Posterior vena cava (tissue), 2 donors: ENCODE measurements around the gene HCN2. TPM values are rescaled to one million over a fixed set of nuclear protein-coding genes. Genes with fewer than 3 reads are reported as not detected.

ENCODE experiments used
- DNase-seq: peaks from one replicate; pipeline ENCODE4 v3.0.0-alpha.2; 2020; ENCODE audit warnings: low spot score
- intact Hi-C, 2 donors: fragments of 100-400 bp; cut with DNase I; formaldehyde crosslinking; loops; one replicate each; pipeline versions ENCODE4 v1.14.1 to v1.14.2; 2022 to 2023
- total RNA-seq, 2 donors: library from RNA; stranded (reverse); fragmentation: NEBNext Ultra II Directional; extraction: Animal tissue kit (Norgen Biotek cat#: 25700); gene quantifications; one replicate each; pipeline ENCODE4 v1.2.1, GENCODE V29; 2021
- donor health status: DM: yes; HTN: yes; CAD: no.
- donor health status: DM: yes; HTN: yes; CAD: no.

The HCN2 gene
- total RNA-seq, 2 donors from 2014 or later = 0.10 to 0.37 TPM

DNA sequence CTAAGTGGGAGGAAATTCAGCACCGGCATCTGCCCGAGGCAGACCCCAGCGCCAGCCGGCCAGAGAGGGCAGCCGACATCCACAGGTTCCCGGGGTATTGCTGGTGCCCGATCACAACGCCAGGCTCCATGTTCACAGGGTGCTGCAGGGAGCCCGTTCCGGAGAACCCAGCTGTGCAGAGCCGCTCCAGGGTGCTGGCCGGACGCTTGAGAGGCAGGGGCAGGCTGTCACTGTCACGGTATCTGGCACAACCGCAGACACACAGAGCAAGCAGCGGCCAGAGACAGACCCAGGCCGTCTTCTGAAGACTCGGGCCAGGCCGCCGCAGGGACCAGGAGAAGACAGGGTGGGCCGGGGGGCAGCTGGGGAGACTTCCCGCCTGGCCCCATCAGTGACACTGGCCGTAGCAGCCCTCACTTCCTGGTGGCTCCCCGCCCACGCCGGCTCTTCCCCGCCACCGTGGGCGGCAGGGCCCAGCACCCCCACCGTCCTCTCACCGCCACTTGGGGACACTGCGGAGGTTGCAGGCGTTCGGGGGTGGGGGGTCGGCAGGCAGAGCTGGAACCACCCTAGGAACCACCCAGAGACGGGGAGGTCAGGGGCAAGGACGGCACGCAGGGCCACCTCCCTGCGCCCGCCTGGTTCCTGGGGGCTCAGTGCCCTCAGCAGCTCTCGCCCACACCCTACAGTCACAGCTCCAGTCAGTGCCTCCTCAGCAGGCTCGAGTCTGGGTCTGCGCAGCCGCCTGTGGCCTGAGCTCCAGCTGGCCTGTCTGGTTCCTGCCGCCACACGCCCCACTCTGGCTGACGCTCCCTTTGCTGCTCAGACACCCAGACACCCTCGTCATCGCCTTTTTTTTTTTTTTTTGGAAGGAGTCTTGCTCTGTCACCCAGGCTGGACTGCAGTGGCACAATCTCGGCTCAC is 69.5 kb downstream of the HCN2 start:
- DNase-seq = peak; percentile 92
- intact Hi-C loops = no loop called here

GRCh38 chr19:660793-661426 is 71.2 kb downstream of the HCN2 start:
- intact Hi-C loops = no loop called here
- DNase-seq = no peak

DNA sequence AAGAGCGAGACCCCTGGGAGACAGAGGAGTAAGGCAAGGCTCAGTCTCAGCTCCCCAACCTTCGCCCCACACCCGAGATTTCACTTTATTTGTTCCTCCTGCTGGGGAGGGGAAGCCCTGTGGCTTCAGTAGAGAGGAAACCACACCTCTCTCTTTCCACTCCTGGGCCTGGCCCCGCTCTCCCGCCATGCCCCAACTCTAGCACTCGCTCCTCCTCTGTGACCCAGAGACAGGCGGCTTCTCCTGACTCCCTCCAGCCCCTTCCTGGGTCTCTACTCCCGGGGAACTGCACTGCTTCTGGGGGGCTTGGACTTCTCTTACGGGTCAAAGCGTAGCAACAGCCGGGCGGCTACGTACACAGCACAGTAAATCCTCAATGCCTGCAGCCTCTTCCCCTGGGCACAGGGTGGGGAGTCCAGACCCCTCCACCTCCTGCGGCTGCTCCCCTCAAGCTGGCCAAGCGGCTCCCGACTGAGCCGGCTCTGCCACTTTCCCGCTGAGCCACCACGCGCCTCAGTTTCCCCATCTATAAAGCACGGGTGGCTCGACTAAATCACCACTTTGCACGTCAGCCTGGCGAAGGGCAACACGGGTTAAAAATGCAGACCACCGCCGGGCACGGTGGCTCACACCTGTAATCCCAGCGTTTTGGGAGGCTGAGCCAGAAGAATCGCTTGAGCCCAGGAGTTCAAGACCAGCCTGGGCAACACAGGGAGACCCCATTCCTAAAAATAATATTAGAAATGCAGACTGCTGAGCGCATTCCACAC is 71.9 kb downstream of the HCN2 start:
- intact Hi-C loops = no loop called here
- no peak for DNase-seq

GRCh38 chr19:662207-662961 is 72.7 kb downstream of the HCN2 start:
- intact Hi-C loops = no loop called here
- DNase-seq = no peak

- intact Hi-C loops = no loop called here
- peak; percentile 98 for DNase-seq
Measured at GRCh38 chr19:662962-663681, 73.4 kb downstream of the HCN2 start, which contains the start of gene RNF126. Gene RNF126 (minus strand): TSS chr19:663214. CDS start chr19:663121, 93 bp downstream.

- no peak for DNase-seq
- intact Hi-C loops = loop anchor here in 1 of 2 donors (2.0 kb wide), 1 partner anchor 71 kb away; no protein-coding TSS in a partner anchor
Measured at GRCh38 chr19:663682-664117, 74.0 kb downstream of the HCN2 start.

- DNase-seq = peak; percentile 94
- intact Hi-C loops = loop anchor here in 1 of 2 donors (2.0 kb wide), 1 partner anchor 70 kb away; no protein-coding TSS in a partner anchor
Measured at GRCh38 chr19:664913-665443, 75.3 kb downstream of the HCN2 start.

Other genes starting within 250 kb of the HCN2 start
- 10 to 100 TPM; 18.8 to 25.3 TPM for gene MIER2, start 245.1 kb upstream of the HCN2 start, total RNA-seq
- 1 to 10 TPM; 1.1 to 2.9 TPM for gene C2CD4C, start 180.7 kb upstream of the HCN2 start, total RNA-seq
- gene SHC2, start 128.8 kb upstream of the HCN2 start, total RNA-seq = 10 to 100 TPM; 21.0 to 21.9 TPM
- gene MADCAM1, start 93.4 kb upstream of the HCN2 start, total RNA-seq = under 1 TPM in 1 of 2 donors, not detected in 1; 0.42 TPM
- gene TPGS1, start 82.4 kb upstream of the HCN2 start, total RNA-seq = 10 to 100 TPM; 21.0 to 21.2 TPM
- 10 to 100 TPM; 41.1 to 45.8 TPM for gene CDC34, start 58.1 kb upstream of the HCN2 start, total RNA-seq
- under 1 TPM; 0.74 to 0.76 TPM for gene GZMM, start 45.8 kb upstream of the HCN2 start, total RNA-seq
- gene BSG, start 17.3 kb upstream of the HCN2 start, total RNA-seq = 100 to 1,000 TPM; 288 to 300 TPM
- gene POLRMT, start 43.7 kb downstream of the HCN2 start, total RNA-seq = 10 to 100 TPM; 25.6 to 30.7 TPM
- under 1 TPM in 1 of 2 donors, not detected in 1; 0.37 TPM for gene FGF22, start 50.0 kb downstream of the HCN2 start, total RNA-seq
- gene RNF126, start 73.3 kb downstream of the HCN2 start, total RNA-seq = 10 to 100 TPM; 24.5 to 27.1 TPM
- gene FSTL3, start 86.5 kb downstream of the HCN2 start, total RNA-seq = 100 to 1,000 TPM; 234 to 270 TPM
- not detected for gene PRSS57, start 105.6 kb downstream of the HCN2 start, total RNA-seq
- gene PALM, start 119.1 kb downstream of the HCN2 start, total RNA-seq = 100 to 1,000 TPM in 1 of 2 donors, 10 to 100 TPM in 1; 89.6 to 128 TPM
- under 1 TPM in 1 of 2 donors, not detected in 1; 0.14 TPM for gene MISP, start 161.2 kb downstream of the HCN2 start, total RNA-seq
- 100 to 1,000 TPM; 151 to 168 TPM for gene PTBP1, start 207.6 kb downstream of the HCN2 start, total RNA-seq
- gene PLPPR3, start 232.1 kb downstream of the HCN2 start, total RNA-seq = not detected
- gene AZU1, start 238.0 kb downstream of the HCN2 start, total RNA-seq = under 1 TPM in 1 of 2 donors, not detected in 1; 0.29 TPM